ENCODE data around the gene MYO3B. TPM values are rescaled to one million over a fixed set of nuclear protein-coding genes. Genes with fewer than 3 reads are reported as not detected.

MYO3B gene
- total RNA-seq, 1 experiment from 2014 or later: 0.52 TPM

DNA sequence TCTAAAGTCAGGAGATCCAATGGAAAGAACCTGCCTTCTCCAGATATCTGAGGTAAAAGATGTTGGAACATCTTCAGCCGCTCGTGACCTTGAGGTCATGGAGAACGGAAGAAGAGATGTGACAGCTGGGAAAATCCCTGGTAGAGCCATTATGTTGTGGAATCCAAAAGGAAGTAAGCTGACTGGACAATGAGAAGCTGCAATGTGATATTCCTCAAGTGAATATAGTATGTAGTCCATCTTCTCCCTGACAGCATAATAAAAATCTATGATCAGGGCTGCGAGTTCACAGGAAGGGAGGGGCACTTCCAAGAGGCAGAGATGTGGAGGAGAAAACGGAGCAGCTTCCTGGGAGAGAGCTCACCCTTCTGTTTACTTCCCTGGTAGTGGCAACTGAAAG is 336.2 kb downstream of the MYO3B start:
- BruUV-seq (replicated peaks): no TSS peak
- H3K4me3 ChIP-seq (ENCODE audit: low read depth, low read length, poor library complexity, severe bottlenecking): no peak overlapping the region
- no peak for DNase-seq (ENCODE audit: low spot score)
- no peak overlapping the region for H3K27ac ChIP-seq (ENCODE audit: low read depth, low read length, poor library complexity, severe bottlenecking)
- intact Hi-C loops (cut with micrococcal nuclease; ENCODE audit: unreplicated experiment): no loop called here
- H3K9me3 ChIP-seq (ENCODE audit: low read depth, low read length, poor library complexity, severe bottlenecking): no peaks in the 10 kb centered on the region
- H3K27me3 ChIP-seq (replicated peaks; ENCODE audit: insufficient read depth, low read depth, low read length, poor library complexity): peaks cover 4% of the 10 kb centered on the region
- TF ChIP-seq, protein P1, sequence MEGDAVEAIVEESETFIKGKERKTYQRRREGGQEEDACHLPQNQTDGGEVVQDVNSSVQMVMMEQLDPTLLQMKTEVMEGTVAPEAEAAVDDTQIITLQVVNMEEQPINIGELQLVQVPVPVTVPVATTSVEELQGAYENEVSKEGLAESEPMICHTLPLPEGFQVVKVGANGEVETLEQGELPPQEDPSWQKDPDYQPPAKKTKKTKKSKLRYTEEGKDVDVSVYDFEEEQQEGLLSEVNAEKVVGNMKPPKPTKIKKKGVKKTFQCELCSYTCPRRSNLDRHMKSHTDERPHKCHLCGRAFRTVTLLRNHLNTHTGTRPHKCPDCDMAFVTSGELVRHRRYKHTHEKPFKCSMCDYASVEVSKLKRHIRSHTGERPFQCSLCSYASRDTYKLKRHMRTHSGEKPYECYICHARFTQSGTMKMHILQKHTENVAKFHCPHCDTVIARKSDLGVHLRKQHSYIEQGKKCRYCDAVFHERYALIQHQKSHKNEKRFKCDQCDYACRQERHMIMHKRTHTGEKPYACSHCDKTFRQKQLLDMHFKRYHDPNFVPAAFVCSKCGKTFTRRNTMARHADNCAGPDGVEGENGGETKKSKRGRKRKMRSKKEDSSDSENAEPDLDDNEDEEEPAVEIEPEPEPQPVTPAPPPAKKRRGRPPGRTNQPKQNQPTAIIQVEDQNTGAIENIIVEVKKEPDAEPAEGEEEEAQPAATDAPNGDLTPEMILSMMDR (conservative IDR thresholded peaks at IDR 0.05; ENCODE audit: low read depth, low read length): no peak
- TF ChIP-seq EZH2 (IDR thresholded peaks at IDR 0.05; ENCODE audit: borderline replicate concordance, low read depth, low read length, poor library complexity, severe bottlenecking): no peak
- no peaks in the 10 kb centered on the region for H3K36me3 ChIP-seq (ENCODE audit: insufficient read depth, low read length, poor library complexity, severe bottlenecking)
- ChIA-PET POLR2A (ENCODE audit: low non-redundant PET) (no interaction called here), CTCF (no interaction called here)
- no peaks in the 10 kb centered on the region for H3K4me1 ChIP-seq (ENCODE audit: insufficient read depth, low read length, poor library complexity, severe bottlenecking)

DNA sequence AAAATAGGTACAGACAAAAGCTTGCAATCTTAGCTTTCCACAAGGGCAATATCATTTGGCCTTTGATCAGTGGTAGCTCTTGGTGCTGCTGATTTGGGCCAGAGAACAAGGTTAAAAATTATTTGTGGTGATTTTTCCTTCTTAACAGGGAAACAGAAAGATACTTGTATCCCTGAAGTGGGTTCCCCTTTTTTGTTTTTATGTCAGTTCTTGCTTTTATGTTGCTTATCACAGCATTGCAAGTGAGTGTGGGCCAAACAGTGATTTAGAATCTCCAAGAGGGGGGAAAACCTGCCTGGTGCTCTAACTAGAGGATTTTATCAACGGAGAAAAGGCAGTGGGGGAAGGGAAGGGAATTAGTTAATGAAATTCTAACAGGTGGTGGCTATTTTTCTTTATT is 339.6 kb downstream of the MYO3B start:
- Histone ChIP-seq H3K27me3 (replicated peaks; ENCODE audit: insufficient read depth, low read depth, low read length, poor library complexity) (peaks cover 4% of the 10 kb centered on the region), H3K27ac (ENCODE audit: low read depth, low read length, poor library complexity, severe bottlenecking) (no peak overlapping the region), H3K36me3 (ENCODE audit: insufficient read depth, low read length, poor library complexity, severe bottlenecking) (no peaks in the 10 kb centered on the region), H3K9me3 (ENCODE audit: low read depth, low read length, poor library complexity, severe bottlenecking) (no peaks in the 10 kb centered on the region), H3K4me3 (ENCODE audit: low read depth, low read length, poor library complexity, severe bottlenecking) (no peak overlapping the region), H3K4me1 (ENCODE audit: insufficient read depth, low read length, poor library complexity, severe bottlenecking) (no peaks in the 10 kb centered on the region)
- TF ChIP-seq, protein P1 (conservative IDR thresholded peaks at IDR 0.05; ENCODE audit: low read depth, low read length): no peak
- no peak for TF ChIP-seq EZH2 (IDR thresholded peaks at IDR 0.05; ENCODE audit: borderline replicate concordance, low read depth, low read length, poor library complexity, severe bottlenecking)
- ChIA-PET CTCF (no interaction called here), POLR2A (ENCODE audit: low non-redundant PET) (no interaction called here)
- no peak for DNase-seq (ENCODE audit: low spot score)
- intact Hi-C loops (cut with micrococcal nuclease; ENCODE audit: unreplicated experiment): no loop called here
- BruUV-seq (replicated peaks): no TSS peak

DNA sequence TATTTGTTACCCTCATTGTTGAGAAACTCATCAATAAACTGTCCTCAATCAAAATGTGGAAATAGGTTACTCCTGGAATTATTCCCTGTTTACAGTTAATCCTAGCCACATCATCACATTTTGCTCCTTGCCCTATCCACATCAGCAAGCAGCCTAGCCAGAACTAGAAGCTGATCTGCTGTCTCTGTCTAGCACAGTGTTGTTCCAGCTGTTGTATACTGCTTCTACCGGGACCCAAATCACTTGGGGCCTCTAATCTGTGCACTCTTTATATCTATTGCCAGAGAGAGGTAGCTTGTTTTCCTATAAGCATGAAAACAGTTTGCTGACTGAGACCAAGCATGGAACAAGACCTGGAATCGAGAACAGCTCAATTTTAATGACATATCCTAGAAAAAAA is 341.0 kb downstream of the MYO3B start:
- Histone ChIP-seq H3K36me3 (ENCODE audit: insufficient read depth, low read length, poor library complexity, severe bottlenecking) (no peaks in the 10 kb centered on the region), H3K27ac (ENCODE audit: low read depth, low read length, poor library complexity, severe bottlenecking) (no peak overlapping the region), H3K27me3 (replicated peaks; ENCODE audit: insufficient read depth, low read depth, low read length, poor library complexity) (peaks cover 4% of the 10 kb centered on the region), H3K9me3 (ENCODE audit: low read depth, low read length, poor library complexity, severe bottlenecking) (no peaks in the 10 kb centered on the region), H3K4me3 (ENCODE audit: low read depth, low read length, poor library complexity, severe bottlenecking) (no peak overlapping the region), H3K4me1 (ENCODE audit: insufficient read depth, low read length, poor library complexity, severe bottlenecking) (no peaks in the 10 kb centered on the region)
- CTCF ChIA-PET: interaction anchor here (0.5 kb wide), 1 partner anchor 11 kb away, joined by 4 read pairs; no protein-coding TSS in a partner anchor
- no peak for TF ChIP-seq EZH2 (IDR thresholded peaks at IDR 0.05; ENCODE audit: borderline replicate concordance, low read depth, low read length, poor library complexity, severe bottlenecking)
- TF ChIP-seq, protein P1 (conservative IDR thresholded peaks at IDR 0.05; ENCODE audit: low read depth, low read length): no peak
- DNase-seq (ENCODE audit: low spot score): no peak
- intact Hi-C loops (cut with micrococcal nuclease; ENCODE audit: unreplicated experiment): no loop called here
- BruUV-seq (replicated peaks): no TSS peak
- POLR2A ChIA-PET (ENCODE audit: low non-redundant PET): no interaction called here
